NCI-H2227 (cell line): ENCODE data around the gene HMGCL.

Experiments used
- DNase-seq: peaks from one replicate; lab custom pipeline; 2025; ENCODE audit not compliant: unreplicated experiment; lab: John Stamatoyannopoulos, UW

Gene HMGCL

GRCh38 chr1:23779826-23780371 lies 45.3 kb downstream of the HMGCL start:
- DNase-seq: no peak

- DNase-seq: peak; percentile 93
These were observed 47.0 kb downstream of the HMGCL start, which contains the start of gene PITHD1 for GRCh38 chr1:23777979-23778814. Gene PITHD1 (plus strand): TSS chr1:23778418. CDS start chr1:23778516, 98 bp downstream.

- no peak for DNase-seq
These were observed 49.0 kb downstream of the HMGCL start for GRCh38 chr1:23776217-23776616.

GRCh38 chr1:23774174-23774880 lies 50.9 kb downstream of the HMGCL start:
- no peak for DNase-seq

GRCh38 chr1:23772854-23773242 lies 52.4 kb downstream of the HMGCL start:
- no peak for DNase-seq

GRCh38 chr1:23772049-23772853 lies 53.0 kb downstream of the HMGCL start:
- DNase-seq: peak; percentile 89

- DNase-seq: no peak
These were observed 56.5 kb downstream of the HMGCL start for GRCh38 chr1:23768733-23769132.

- no peak for DNase-seq
These were observed 62.1 kb downstream of the HMGCL start for GRCh38 chr1:23763041-23763577.

GRCh38 chr1:23759277-23759676 lies 66.0 kb downstream of the HMGCL start:
- DNase-seq: no peak

- DNase-seq: no peak
These were observed 67.4 kb downstream of the HMGCL start for GRCh38 chr1:23757812-23758211.

GRCh38 chr1:23756676-23757075 lies 68.6 kb downstream of the HMGCL start:
- DNase-seq: no peak

GRCh38 chr1:23752909-23753308 lies 72.3 kb downstream of the HMGCL start:
- no peak for DNase-seq
